CD4-positive, alpha-beta T cell treated with Interleukin-4 for 4 hours (primary cell): ENCODE data around the gene RAB14.
"Not testable (repeated sequence)": the region's sequence is repeated elsewhere in the genome, so short reads cannot be mapped to it uniquely, and the experiment has no call there.

Experiments
- DNase-seq: peaks from one replicate; pipeline ENCODE4 v3.0.0-alpha.2; 2020

RAB14 gene

DNA sequence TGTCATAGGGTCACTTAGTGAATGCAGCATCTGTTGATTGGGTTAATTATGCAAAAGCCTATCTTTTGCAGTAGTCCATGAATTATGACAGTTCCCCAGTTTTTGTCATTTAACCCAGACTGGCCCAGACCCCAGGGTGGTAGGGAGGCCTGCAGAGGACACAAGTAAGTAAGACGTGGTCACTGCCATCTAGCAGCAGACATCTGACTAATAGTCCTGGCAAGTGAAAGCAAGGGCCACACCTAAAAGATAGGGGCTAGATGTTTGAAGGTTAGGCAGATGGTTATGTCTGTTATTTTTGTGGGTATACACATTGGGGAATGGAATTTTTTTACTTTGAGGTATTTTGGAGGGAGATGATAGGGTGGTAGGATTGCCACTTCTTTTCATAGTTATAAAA is 48.0 kb downstream of the RAB14 start:
- DNase-seq = no peak

DNA sequence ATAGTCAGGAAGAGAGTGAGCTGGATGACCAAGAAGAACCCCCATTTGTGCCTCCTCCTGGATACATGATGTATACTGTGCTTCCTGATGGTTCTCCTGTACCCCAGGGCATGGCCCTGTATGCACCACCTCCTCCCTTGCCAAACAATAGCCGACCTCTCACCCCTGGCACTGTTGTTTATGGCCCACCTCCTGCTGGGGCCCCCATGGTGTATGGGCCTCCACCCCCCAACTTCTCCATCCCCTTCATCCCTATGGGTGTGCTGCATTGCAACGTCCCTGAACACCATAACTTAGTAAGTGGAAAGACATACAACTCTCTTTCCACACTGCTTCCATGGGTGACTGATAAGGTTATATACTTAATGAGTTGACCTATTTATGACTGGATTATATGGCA is 51.5 kb downstream of the RAB14 start:
- no peak for DNase-seq

GRCh38 chr9:121144482-121144881 is 57.2 kb downstream of the RAB14 start:
- DNase-seq = no peak

- DNase-seq = no peak
These were observed 57.9 kb downstream of the RAB14 start for GRCh38 chr9:121143771-121144170.

- DNase-seq = no peak
These were observed 60.0 kb downstream of the RAB14 start for GRCh38 chr9:121141706-121142105.

DNA sequence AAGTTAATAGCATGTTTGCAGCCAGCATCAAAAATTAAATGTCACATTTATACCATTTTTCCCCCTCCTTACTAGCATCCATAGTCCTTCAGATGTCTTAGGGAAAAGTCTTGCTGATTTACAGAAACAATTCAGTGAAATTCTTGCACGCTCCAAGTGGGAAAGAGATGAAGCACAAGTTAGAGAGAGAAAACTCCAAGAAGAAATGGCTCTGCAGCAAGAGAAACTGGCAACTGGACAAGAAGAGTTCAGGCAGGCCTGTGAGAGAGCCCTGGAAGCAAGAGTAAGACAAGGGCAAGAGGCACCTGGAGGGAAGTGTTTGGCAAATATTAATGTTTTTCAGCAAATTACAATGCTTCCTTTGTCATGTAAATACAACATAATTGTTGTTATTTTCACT is 60.4 kb downstream of the RAB14 start:
- no peak for DNase-seq

GRCh38 chr9:121140162-121140561 is 61.5 kb downstream of the RAB14 start:
- no peak for DNase-seq

DNA sequence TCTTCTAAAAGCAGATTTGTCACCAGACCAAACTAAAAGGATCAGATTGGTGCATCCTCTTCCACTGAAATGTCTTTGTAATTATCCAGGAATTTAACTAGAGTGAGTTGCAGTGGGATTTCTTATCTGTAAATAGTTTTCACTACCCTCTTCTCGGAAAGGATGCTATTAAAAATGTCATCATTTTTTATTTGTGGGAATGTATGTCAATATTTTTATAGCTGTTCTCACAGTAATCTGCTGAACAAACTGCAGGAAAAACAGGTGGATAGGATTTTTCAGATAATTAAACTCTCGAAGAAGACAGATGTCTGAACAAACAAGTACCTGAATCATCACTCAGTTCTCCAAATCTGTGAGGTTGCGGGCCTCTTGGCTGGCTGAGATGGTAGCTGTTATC is 62.7 kb downstream of the RAB14 start:
- no peak for DNase-seq

- DNase-seq = no peak
These were observed 63.1 kb downstream of the RAB14 start for GRCh38 chr9:121138561-121138960.

- no peak for DNase-seq
These were observed 66.0 kb downstream of the RAB14 start for GRCh38 chr9:121135642-121136041.

DNA sequence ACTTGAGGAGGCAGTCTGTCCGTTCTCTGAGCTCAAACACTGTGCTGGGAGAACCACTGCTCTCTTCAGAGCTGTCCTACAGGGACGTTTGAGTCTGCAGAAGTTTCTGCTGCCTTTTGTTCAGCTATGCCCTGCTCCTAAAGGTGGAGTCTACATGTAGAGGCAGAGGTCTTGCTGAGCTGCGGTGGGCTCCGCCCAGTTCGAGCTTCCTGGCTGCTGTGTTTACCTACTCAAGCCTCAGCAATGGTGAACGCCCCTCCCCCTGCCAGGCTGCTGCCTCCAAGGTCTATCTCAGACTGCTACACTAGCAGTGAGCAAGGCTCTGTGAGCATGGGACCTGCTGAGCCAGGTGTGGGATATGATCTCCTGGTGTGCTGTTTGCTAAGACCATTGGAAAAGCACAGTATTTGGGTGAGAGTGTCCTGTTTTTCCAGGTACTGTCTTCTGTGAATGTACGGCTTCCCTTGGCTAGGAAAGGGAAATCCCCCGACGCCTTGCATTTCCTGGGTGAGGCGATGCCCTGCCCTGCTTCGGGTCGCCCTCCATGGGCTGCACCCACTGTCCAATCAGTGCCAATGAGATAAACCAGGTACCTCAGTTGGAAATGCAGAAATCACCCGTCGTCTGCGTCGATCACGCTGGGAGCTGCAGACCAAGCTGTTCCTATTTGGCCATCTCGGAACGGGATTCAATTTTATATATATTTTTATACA is 68.4 kb downstream of the RAB14 start:
- DNase-seq = peak; percentile 83

DNA sequence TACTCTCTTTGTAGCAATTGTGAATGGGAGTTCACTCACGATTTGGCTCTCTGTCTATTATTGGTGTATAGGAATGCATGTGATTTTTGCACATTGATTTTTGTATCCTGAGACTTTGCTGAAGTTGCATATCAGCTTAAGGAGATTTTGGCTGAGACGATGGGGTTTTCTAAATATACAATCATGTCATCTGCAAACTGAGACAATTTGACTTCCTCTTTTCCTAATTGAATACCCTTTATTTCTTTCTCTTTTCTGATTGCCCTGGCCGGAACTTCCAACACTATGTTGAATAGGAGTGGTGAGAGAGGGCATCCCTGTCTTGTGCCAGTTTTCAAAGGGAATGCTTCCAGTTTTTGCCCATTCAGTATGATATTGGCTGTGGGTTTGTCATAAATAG is 72.3 kb downstream of the RAB14 start:
- not testable (repeated sequence) for DNase-seq
